Fibroblast of skin of right biceps (primary cell): ENCODE results near the gene SPRR1A.
"Not testable (repeated sequence)": the region's sequence is repeated elsewhere in the genome, so short reads cannot be mapped to it uniquely, and the experiment has no call there.

Source experiments
- DNase-seq: peaks from one replicate; pipeline ENCODE4 v3.0.0-alpha.2; 2013

SPRR1A gene

GRCh38 chr1:152976688-152977087, 7.2 kb upstream of the SPRR1A start:
- DNase-seq: no peak

GRCh38 chr1:152977614-152978013, 6.3 kb upstream of the SPRR1A start:
- DNase-seq: no peak

GRCh38 chr1:152980676-152981075, 3.2 kb upstream of the SPRR1A start:
- no peak for DNase-seq

GRCh38 chr1:152981146-152981871, 2.6 kb upstream of the SPRR1A start:
- no peak for DNase-seq

GRCh38 chr1:152982076-152982475, 1.8 kb upstream of the SPRR1A start:
- DNase-seq: no peak

GRCh38 chr1:152983234-152983633, 647 bp upstream of the SPRR1A start:
- no peak for DNase-seq

- no peak for DNase-seq
These were observed 2.7 kb downstream of the SPRR1A start for GRCh38 chr1:152986578-152986977.

GRCh38 chr1:152993186-152993585, 9.3 kb downstream of the SPRR1A start:
- DNase-seq: no peak

GRCh38 chr1:152995842-152996241, 12.0 kb downstream of the SPRR1A start:
- no peak for DNase-seq

GRCh38 chr1:152996633-152997400, 12.9 kb downstream of the SPRR1A start:
- no peak for DNase-seq

GRCh38 chr1:152997901-152998300, 14.0 kb downstream of the SPRR1A start:
- no peak for DNase-seq

- DNase-seq: no peak
These were observed 14.6 kb downstream of the SPRR1A start for GRCh38 chr1:152998476-152998875.

- DNase-seq: no peak
These were observed 15.9 kb downstream of the SPRR1A start for GRCh38 chr1:152999818-153000217.

GRCh38 chr1:153000294-153000693, 16.4 kb downstream of the SPRR1A start:
- DNase-seq: no peak

GRCh38 chr1:153001382-153001781, 17.5 kb downstream of the SPRR1A start, which contains the start of gene SPRR3:
Gene SPRR3, plus strand, starts transcription at chr1:153001749. Its CDS starts 1,272 bp downstream, at chr1:153003021.
- DNase-seq: no peak

- not testable (repeated sequence) for DNase-seq
These were observed 27.4 kb downstream of the SPRR1A start for GRCh38 chr1:153011235-153011758.

GRCh38 chr1:153021829-153022228, 37.9 kb downstream of the SPRR1A start:
- DNase-seq: not testable (repeated sequence)

GRCh38 chr1:153022340-153022739, 38.5 kb downstream of the SPRR1A start:
- DNase-seq: not testable (repeated sequence)

GRCh38 chr1:153023109-153023508, 39.2 kb downstream of the SPRR1A start:
- DNase-seq: no peak

GRCh38 chr1:153024413-153024812, 40.5 kb downstream of the SPRR1A start:
- DNase-seq: no peak

- DNase-seq: no peak
These were observed 41.9 kb downstream of the SPRR1A start for GRCh38 chr1:153025797-153026196.

GRCh38 chr1:153028766-153029165, 44.9 kb downstream of the SPRR1A start:
- no peak for DNase-seq

- DNase-seq: no peak
These were observed 47.0 kb downstream of the SPRR1A start, which contains the start of gene SPRR1B for GRCh38 chr1:153030895-153031294. Gene SPRR1B, plus strand, starts transcription at chr1:153031203. Its CDS starts 1,143 bp downstream, at chr1:153032346.

GRCh38 chr1:153032073-153032472, 48.2 kb downstream of the SPRR1A start:
- DNase-seq: no peak
